AG09319 (cell line): Measurements from ENCODE around the gene CD14.
"Not testable (repeated sequence)": the region's sequence is repeated elsewhere in the genome, so short reads cannot be mapped to it uniquely, and the experiment has no call there.

Experiments used
- DNase-seq: peaks from one replicate; pipeline ENCODE4 v3.0.0-alpha.2; 2010; ENCODE audit warnings: low read depth; ENCODE audit errors: extremely low read depth
- CTCF ChIP-seq: IDR thresholded peaks from 2 replicates; pipeline ENCODE4 v1.5.1; 2011; ENCODE audit warnings: low read depth, mild to moderate bottlenecking, inconsistent platforms, low read length, moderate library complexity

CD14 gene

GRCh38 chr5:140622301-140622700 lies 10.7 kb downstream of the CD14 start:
- no peak for DNase-seq

GRCh38 chr5:140611020-140611521 lies 21.9 kb downstream of the CD14 start:
- TF ChIP-seq CTCF = no peak
- no peak for DNase-seq

More at GRCh38 chr5:140622301-140622700, 10.7 kb downstream of the CD14 start:
- TF ChIP-seq CTCF = no peak

- DNase-seq = no peak
- TF ChIP-seq CTCF = no peak
These were observed 23.8 kb downstream of the CD14 start for GRCh38 chr5:140609126-140609525.

- DNase-seq = no peak
- no peak for TF ChIP-seq CTCF
These were observed 24.3 kb downstream of the CD14 start for GRCh38 chr5:140608722-140609121.

- DNase-seq = no peak
- TF ChIP-seq CTCF = no peak
These were observed 25.9 kb downstream of the CD14 start for GRCh38 chr5:140607031-140607430.

- DNase-seq = no peak
- TF ChIP-seq CTCF = no peak
These were observed 27.1 kb downstream of the CD14 start for GRCh38 chr5:140605879-140606278.

GRCh38 chr5:140603734-140604133 lies 29.2 kb downstream of the CD14 start:
- TF ChIP-seq CTCF = no peak
- DNase-seq = no peak

GRCh38 chr5:140603446-140603698 lies 29.6 kb downstream of the CD14 start:
- not testable (repeated sequence) for DNase-seq
